Measurements from ENCODE around the gene GOSR2. TPM values are rescaled to one million over a fixed set of nuclear protein-coding genes. Genes with fewer than 3 reads are reported as not detected.

GOSR2 gene
- total and polyA plus RNA-seq, 3 donors from 2014 or later: 72.2 to 92.8 (median 92.4) TPM

DNA sequence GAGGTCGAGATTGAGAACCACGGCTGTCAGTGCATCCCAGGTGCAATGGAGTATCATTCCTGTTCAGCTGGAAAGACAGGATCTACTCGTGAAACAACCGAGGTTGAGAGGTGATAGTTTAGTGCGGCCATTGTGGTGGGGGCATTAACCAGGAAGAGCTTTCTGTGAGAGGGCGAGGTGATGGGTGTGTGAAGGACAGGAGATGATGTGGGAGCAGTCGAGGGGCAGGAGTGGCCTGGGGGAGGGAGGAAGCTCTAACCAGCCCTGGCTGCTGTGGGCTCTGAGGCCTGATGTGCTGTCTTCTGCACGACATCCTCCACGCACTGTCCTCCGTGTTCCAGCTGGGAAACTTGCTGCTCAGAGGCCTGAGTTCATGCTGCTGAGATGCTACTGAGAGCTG, 22.0 kb downstream of the GOSR2 start:
- peaks cover 14% of the 10 kb centered on the region for H3K4me1 ChIP-seq
- no peak for DNase-seq
- no peak overlapping the region for H3K4me3 ChIP-seq
- H3K9me3 ChIP-seq: no peaks in the 10 kb centered on the region
- TF ChIP-seq, protein P1, sequence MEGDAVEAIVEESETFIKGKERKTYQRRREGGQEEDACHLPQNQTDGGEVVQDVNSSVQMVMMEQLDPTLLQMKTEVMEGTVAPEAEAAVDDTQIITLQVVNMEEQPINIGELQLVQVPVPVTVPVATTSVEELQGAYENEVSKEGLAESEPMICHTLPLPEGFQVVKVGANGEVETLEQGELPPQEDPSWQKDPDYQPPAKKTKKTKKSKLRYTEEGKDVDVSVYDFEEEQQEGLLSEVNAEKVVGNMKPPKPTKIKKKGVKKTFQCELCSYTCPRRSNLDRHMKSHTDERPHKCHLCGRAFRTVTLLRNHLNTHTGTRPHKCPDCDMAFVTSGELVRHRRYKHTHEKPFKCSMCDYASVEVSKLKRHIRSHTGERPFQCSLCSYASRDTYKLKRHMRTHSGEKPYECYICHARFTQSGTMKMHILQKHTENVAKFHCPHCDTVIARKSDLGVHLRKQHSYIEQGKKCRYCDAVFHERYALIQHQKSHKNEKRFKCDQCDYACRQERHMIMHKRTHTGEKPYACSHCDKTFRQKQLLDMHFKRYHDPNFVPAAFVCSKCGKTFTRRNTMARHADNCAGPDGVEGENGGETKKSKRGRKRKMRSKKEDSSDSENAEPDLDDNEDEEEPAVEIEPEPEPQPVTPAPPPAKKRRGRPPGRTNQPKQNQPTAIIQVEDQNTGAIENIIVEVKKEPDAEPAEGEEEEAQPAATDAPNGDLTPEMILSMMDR (IDR thresholded peaks at IDR 0.05): no peak
- no peak for TF ChIP-seq POLR2A (IDR thresholded peaks at IDR 0.05)
- H3K27ac ChIP-seq: no peak overlapping the region
- 53 to 64% methylated on average over 10 of the region's 10 CpGs for WGBS, 2 donors
- H3K27me3 ChIP-seq: no peaks in the 10 kb centered on the region
- no peaks in the 10 kb centered on the region for H3K36me3 ChIP-seq (ENCODE audit: low read depth, missing control alignments)
- intact Hi-C loops (cut with DNase I; ENCODE audit: low total_unique reads): no loop called here

DNA sequence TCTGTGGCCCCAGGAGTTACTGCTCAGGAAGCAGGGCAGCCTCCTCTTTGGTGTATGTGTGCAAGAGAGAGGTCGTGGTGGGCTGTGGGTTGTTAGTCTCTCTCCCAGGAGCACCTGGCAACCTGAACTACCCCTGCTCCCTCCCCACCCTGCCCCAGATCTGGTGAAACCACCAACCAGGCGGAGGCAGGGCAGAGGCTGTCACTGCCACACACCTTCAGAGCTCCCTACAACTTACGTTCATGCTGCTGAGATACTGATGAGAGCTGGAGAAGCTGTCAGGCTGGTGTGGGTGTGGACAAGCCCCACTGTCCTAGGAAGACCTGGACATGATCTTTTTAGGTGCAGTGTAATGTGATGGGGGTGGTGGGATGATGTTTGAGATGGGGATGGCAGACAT, 24.3 kb downstream of the GOSR2 start:
- H3K36me3 ChIP-seq (ENCODE audit: low read depth, missing control alignments): no peaks in the 10 kb centered on the region
- intact Hi-C loops (cut with DNase I; ENCODE audit: low total_unique reads): no loop called here
- peaks cover 14% of the 10 kb centered on the region for H3K4me1 ChIP-seq
- no peak overlapping the region for H3K27ac ChIP-seq
- no peaks in the 10 kb centered on the region for H3K9me3 ChIP-seq
- no peak overlapping the region for H3K4me3 ChIP-seq
- WGBS, 2 donors: 77 to 80% methylated on average over 1 to 3 of the region's 3 CpGs
- no peak for DNase-seq
- no peak for TF ChIP-seq POLR2A (IDR thresholded peaks at IDR 0.05)
- TF ChIP-seq, protein P1 (IDR thresholded peaks at IDR 0.05): no peak
- no peaks in the 10 kb centered on the region for H3K27me3 ChIP-seq

DNA sequence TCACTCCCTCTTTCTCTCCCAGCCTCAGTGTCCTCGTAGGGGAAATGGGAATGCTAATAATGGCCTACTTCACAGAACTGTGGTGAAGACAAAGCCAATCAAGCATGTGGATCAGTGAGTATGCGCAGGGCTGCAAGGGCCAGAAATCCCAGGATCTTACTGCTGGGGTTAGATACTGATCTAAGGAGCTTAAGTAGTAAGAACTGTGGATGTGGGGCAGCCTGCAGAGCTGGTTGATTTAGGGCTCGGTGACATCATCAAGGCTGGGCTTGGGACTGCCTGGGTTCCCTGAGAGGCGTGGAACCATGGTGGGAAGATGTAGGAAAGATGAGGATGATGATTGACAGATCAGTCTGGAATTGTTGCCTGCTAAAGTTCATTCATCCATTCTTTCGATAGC, 25.6 kb downstream of the GOSR2 start:
- H3K9me3 ChIP-seq: no peaks in the 10 kb centered on the region
- peaks cover 9% of the 10 kb centered on the region for H3K4me1 ChIP-seq
- no peak overlapping the region for H3K27ac ChIP-seq
- no peaks in the 10 kb centered on the region for H3K27me3 ChIP-seq
- intact Hi-C loops (cut with DNase I; ENCODE audit: low total_unique reads): no loop called here
- 91 to 94% methylated on average over 5 of the region's 5 CpGs for WGBS, 2 donors
- TF ChIP-seq, protein P1 (IDR thresholded peaks at IDR 0.05): no peak
- TF ChIP-seq POLR2A (IDR thresholded peaks at IDR 0.05): no peak
- DNase-seq: no peak
- H3K4me3 ChIP-seq: no peak overlapping the region
- no peaks in the 10 kb centered on the region for H3K36me3 ChIP-seq (ENCODE audit: low read depth, missing control alignments)

DNA sequence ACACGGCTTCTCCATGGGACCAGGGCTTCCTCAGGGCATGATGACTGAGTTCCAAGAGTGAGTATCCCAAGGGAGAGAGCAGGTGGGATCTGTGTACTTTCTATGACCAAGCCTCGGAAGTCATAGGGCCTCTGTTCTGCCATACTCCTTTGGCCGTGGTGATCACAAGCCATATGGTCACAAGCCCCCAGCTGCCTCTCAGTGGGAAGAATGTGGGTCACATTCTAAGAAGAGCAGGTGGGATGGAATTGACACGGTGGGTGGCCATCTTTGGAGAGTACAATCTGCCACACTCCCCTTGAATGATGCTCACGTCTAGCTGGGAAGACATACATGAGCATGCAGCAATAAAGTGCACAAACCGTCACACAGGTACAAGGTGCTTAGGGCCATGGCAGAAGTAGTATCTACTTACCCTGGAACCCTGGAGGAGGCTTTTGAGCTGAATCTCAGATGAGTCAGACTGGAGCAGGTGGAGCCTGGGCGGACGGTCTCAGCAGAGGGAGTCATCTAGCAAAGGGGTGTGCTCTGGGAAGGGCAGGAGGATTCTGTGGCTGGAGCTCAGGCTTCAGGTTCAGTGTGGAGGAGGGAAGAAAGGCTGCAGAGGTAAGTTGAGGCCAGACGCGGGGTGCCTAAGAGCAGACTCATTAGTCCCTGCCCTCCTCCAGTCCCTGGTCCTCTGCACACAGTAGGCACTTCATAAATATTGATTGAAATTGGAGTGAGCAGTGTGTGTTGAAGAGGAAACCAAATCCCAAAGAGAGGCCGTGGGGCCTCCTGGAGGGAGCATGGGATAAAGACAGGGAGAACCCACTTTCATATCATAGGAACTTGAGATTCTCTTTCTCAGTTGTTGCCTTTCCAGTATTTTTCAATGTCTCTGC, 26.6 kb downstream of the GOSR2 start:
- DNase-seq: no peak
- TF ChIP-seq, protein P1 (IDR thresholded peaks at IDR 0.05): no peak
- 83 to 87% methylated on average over 10 to 11 of the region's 11 CpGs for WGBS, 2 donors
- no peak overlapping the region for H3K4me3 ChIP-seq
- no peaks in the 10 kb centered on the region for H3K4me1 ChIP-seq
- no peaks in the 10 kb centered on the region for H3K9me3 ChIP-seq
- no peaks in the 10 kb centered on the region for H3K27me3 ChIP-seq
- H3K36me3 ChIP-seq (ENCODE audit: low read depth, missing control alignments): no peaks in the 10 kb centered on the region
- H3K27ac ChIP-seq: no peak overlapping the region
- intact Hi-C loops (cut with DNase I; ENCODE audit: low total_unique reads): no loop called here
